SK-N-SH (cell line): ENCODE results near the gene TNRC6A. TPM values are rescaled to one million over a fixed set of nuclear protein-coding genes. Genes with fewer than 3 reads are reported as not detected.
A peak's percentile ranks its signal among the peaks of the same experiment; 100 is the strongest.

ENCODE experiments used
- CTCF ChIA-PET: fragments of 300-600, 350-600 bp; formaldehyde crosslinking; extraction: SDS; loops from one replicate; lab custom pipeline; 2021; lab: Yijun Ruan, JAX
- POLR2A ChIA-PET: fragments of 350-600 bp; sonication (Branson Sonifier 250); formaldehyde crosslinking; extraction: SDS; loops from one replicate; lab custom pipeline; 2020; ENCODE audit warnings: antibody characterized with exemption, inconsistent platforms; lab: Yijun Ruan, JAX
- DNase-seq: peaks from one replicate; pipeline ENCODE4 v3.0.0; 2012
- H2AFZ ChIP-seq: fragments of 200-600 bp; sonication (generic); 2 replicates; pipeline ENCODE4 v1.8.1; 2016; ENCODE audit warnings: antibody characterized with exemption, mild to moderate bottlenecking, low read depth
- H3F3A ChIP-seq: fragments of 200-600 bp; sonication (generic); replicated peaks from 2 replicates; pipeline ENCODE3; 2016; ENCODE audit warnings: antibody characterized with exemption, mild to moderate bottlenecking; ENCODE audit not compliant: insufficient read depth
- H3K27ac ChIP-seq, 2 experiments: fragments of 200-500 bp in 1 of 2; fragments of 200-600 bp in 1 of 2; sonication (Bioruptor generic) in 1 of 2; sonication (generic), shearing (Covaris generic) in 1 of 2; 2 replicates each; pipeline versions ENCODE4 v1.5.1 to v1.6.1; 2014 to 2016; ENCODE audit warnings: low read depth in 2 of 2, inconsistent platforms in 1 of 2, low read length in 1 of 2, mild to moderate bottlenecking in 1 of 2, mixed read lengths in 1 of 2
- H3K27me3 ChIP-seq: fragments of 200-600 bp; sonication (generic), shearing (Covaris generic); 2 replicates; pipeline ENCODE4 v1.6.1; 2016; ENCODE audit warnings: mixed run types; ENCODE audit not compliant: insufficient read depth
- H3K36me3 ChIP-seq, 2 experiments: fragments of 200-500 bp in 1 of 2; fragments of 200-600 bp in 1 of 2; sonication (Bioruptor generic) in 1 of 2; sonication (generic) in 1 of 2; replicated peaks in 1 of 2; 2 replicates each; pipeline versions ENCODE3 to v1.5.1; 2014 to 2016; ENCODE audit warnings: low read length in 1 of 2, mild to moderate bottlenecking in 1 of 2; ENCODE audit not compliant: insufficient read depth in 2 of 2, control insufficient read depth in 1 of 2
- H3K4me1 ChIP-seq, 2 experiments: fragments of 200-500 bp in 1 of 2; fragments of 200-600 bp in 1 of 2; sonication (Bioruptor generic) in 1 of 2; sonication (generic), shearing (Covaris generic) in 1 of 2; 2 replicates each; pipeline versions ENCODE4 v1.5.1 to v1.6.1; 2014 to 2016; ENCODE audit warnings: low read depth in 1 of 2, low read length in 1 of 2, mixed run types in 1 of 2; ENCODE audit not compliant: insufficient read depth in 2 of 2, control insufficient read depth in 1 of 2
- H3K4me2 ChIP-seq: fragments of 200-600 bp; sonication (generic), shearing (Covaris generic); 2 replicates; pipeline ENCODE4 v1.6.1; 2017; ENCODE audit warnings: mixed run types
- H3K4me3 ChIP-seq, 2 experiments: fragments of 200-500 bp in 1 of 2; fragments of 200-600 bp in 1 of 2; sonication (Bioruptor generic) in 1 of 2; sonication (generic), shearing (Covaris generic) in 1 of 2; 2 replicates each; pipeline versions ENCODE4 v1.5.1 to v1.8.1; 2014 to 2016; ENCODE audit warnings: low read depth in 2 of 2, inconsistent platforms in 1 of 2, low read length in 1 of 2, mild to moderate bottlenecking in 1 of 2, mixed read lengths in 1 of 2, moderate library complexity in 1 of 2
- H3K79me2 ChIP-seq: fragments of 200-600 bp; sonication (generic); 2 replicates; pipeline ENCODE4 v1.8.1; 2017; ENCODE audit warnings: mild to moderate bottlenecking; ENCODE audit not compliant: insufficient read depth
- H3K9ac ChIP-seq: fragments of 200-600 bp; sonication (generic); 2 replicates; pipeline ENCODE4 v1.6.1; 2017; ENCODE audit warnings: mixed run types
- H3K9me2 ChIP-seq: fragments of 200-600 bp; sonication (generic); 2 replicates; pipeline ENCODE4 v1.6.1; 2017; ENCODE audit warnings: mixed run types
- H3K9me3 ChIP-seq: fragments of 200-600 bp; sonication (generic); 2 replicates; pipeline ENCODE4 v1.6.1; 2017; ENCODE audit warnings: mixed run types, mild to moderate bottlenecking, moderate library complexity
- H4K20me1 ChIP-seq: fragments of 200-600 bp; sonication (generic); 2 replicates; pipeline ENCODE4 v1.6.1; 2017; ENCODE audit warnings: mild to moderate bottlenecking, mixed run types; ENCODE audit not compliant: insufficient read depth
- CHD2 ChIP-seq: fragments of 150-350 bp; IDR thresholded peaks from 2 replicates; pipeline ENCODE4 v1.6.1; 2018; ENCODE audit warnings: low read length; ENCODE audit not compliant: partially characterized antibody
- FOSL2 ChIP-seq: IDR thresholded peaks from 2 replicates; pipeline ENCODE4 v1.4.0; 2012; ENCODE audit warnings: low read depth, mild to moderate bottlenecking, moderate library complexity, borderline replicate concordance
- FOXM1 ChIP-seq: IDR thresholded peaks from 2 replicates; pipeline ENCODE4 v1.4.0; 2012; ENCODE audit warnings: low read depth, mild to moderate bottlenecking
- GABPA ChIP-seq: IDR thresholded peaks from 2 replicates; pipeline ENCODE4 v1.4.0; 2012; ENCODE audit warnings: low read depth, mild to moderate bottlenecking
- GATA2 ChIP-seq: sonication (generic); formaldehyde crosslinking; IDR thresholded peaks from 2 replicates; pipeline ENCODE4 v1.5.0; 2020; ENCODE audit warnings: mild to moderate bottlenecking, missing genetic modification reagents
- MEF2A ChIP-seq: IDR thresholded peaks from 2 replicates; pipeline ENCODE4 v1.4.0; 2012; ENCODE audit warnings: low read depth, borderline replicate concordance
- NFIC ChIP-seq: IDR thresholded peaks from 2 replicates; pipeline ENCODE4 v1.4.0; 2012; ENCODE audit warnings: borderline replicate concordance
- POLR2AphosphoS5 ChIP-seq: IDR thresholded peaks from 2 replicates; pipeline ENCODE4 v1.6.1; 2012; ENCODE audit warnings: low read depth, low read length
- RXRA ChIP-seq: IDR thresholded peaks from 2 replicates; pipeline ENCODE4 v1.4.0; 2012; ENCODE audit warnings: low read depth, mild to moderate bottlenecking, borderline replicate concordance
- TAF1 ChIP-seq: IDR thresholded peaks from 2 replicates; pipeline ENCODE4 v1.6.1; 2012; ENCODE audit warnings: low read depth, mild to moderate bottlenecking, low read length, moderate library complexity, borderline replicate concordance
- TCF12 ChIP-seq: IDR thresholded peaks from 2 replicates; pipeline ENCODE4 v1.4.0; 2012
- WGBS: methylation state at CpG from one replicate; pipeline ENCODE4 v1.1.6; 2017; ENCODE audit warnings: low lambda C conversion rate; 5-methylcytosine and 5-hydroxymethylcytosine counted together
- polyA plus RNA-seq, 3 experiments: library from polyadenylated mRNA; depleted of rRNA; stranded (reverse); fragments of >200 nt; gene quantifications; 2 replicates each; pipeline ENCODE4 v1.2.3, GENCODE V29; 2012
- TF ChIP-seq, protein P1 (sequence below): IDR thresholded peaks from 2 replicates; pipeline ENCODE4 v1.4.0; 2012; ENCODE audit warnings: low read depth, borderline replicate concordance
- TF ChIP-seq, protein P2 (sequence below): IDR thresholded peaks from 2 replicates; pipeline ENCODE4 v1.4.0; 2012; ENCODE audit warnings: low read depth

Gene TNRC6A
- polyA plus RNA-seq, 1 of the 3 experiments (the other 2 are of a cell fraction): 32.5 TPM

DNA sequence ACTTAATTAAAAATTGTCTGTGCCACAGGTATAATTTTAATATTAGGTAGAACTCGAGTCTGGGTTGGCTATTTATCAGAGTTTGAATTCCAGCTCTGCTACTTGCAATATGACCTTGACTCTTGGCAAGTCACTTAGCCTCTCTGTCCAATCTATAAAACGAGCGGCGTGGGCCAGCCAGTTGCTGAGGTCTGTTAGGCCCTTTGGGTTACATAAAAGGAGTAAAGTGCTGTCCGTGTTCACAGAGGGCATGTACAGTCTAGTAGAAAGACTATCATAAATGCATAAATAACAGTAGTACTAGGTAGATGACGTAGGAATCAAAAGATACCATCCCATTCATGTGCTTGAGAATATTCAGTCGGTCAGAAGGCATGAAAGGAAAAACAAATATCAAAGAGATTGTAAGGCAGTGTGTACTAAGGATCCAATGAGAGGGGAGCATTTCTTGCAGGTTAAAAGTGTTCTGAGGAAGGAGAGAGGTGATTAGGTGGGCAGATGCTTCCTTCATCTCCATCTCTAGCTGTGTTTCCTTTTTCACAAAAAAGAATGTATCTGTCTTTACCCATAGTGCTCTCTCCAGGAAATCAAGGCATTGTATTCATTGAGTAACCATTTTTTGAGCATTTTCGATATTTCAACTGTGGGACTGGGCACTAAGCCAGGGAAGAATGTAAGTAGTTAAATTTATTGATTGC is 2.4 kb downstream of the TNRC6A start:
- H2AFZ ChIP-seq: no peak overlapping the region
- H3K36me3 ChIP-seq: peaks cover 26 to 39% of the 10 kb centered on the region in 2 experiments
- H3K4me3 ChIP-seq: peak overlapping the region in 1 of 2 experiments; percentile 80; a peak in 1 of 4 replicates
- H3K9ac ChIP-seq: no peak overlapping the region
- peaks cover 61% of the 10 kb centered on the region for H4K20me1 ChIP-seq
- POLR2A ChIA-PET: no interaction called here
- peaks cover 70% of the 10 kb centered on the region for H3K79me2 ChIP-seq
- peaks cover 24% of the 10 kb centered on the region for H3F3A ChIP-seq
- CTCF ChIA-PET: interaction anchor here (1.1 kb wide), 2 partner anchors 27 to 64 kb away, joined by 3 read pairs; no protein-coding TSS in a partner anchor
- peak overlapping the region; percentile 86 for H3K4me2 ChIP-seq
- H3K9me3 ChIP-seq: no peaks in the 10 kb centered on the region
- no peak overlapping the region; a peak in 1 of 4 replicates for H3K27ac ChIP-seq
- H3K9me2 ChIP-seq: no peaks in the 10 kb centered on the region
- TF ChIP-seq FOXM1 (no peak), POLR2AphosphoS5 (no peak)
- TF ChIP-seq, all 33 proteins: peak for 0
- DNase-seq: no peak
- Histone ChIP-seq H3K4me1 (peaks cover 15 to 31% of the 10 kb centered on the region in 2 experiments), H3K27me3 (no peaks in the 10 kb centered on the region)
- 79% methylated on average over 8 of the region's 8 CpGs for WGBS

DNA sequence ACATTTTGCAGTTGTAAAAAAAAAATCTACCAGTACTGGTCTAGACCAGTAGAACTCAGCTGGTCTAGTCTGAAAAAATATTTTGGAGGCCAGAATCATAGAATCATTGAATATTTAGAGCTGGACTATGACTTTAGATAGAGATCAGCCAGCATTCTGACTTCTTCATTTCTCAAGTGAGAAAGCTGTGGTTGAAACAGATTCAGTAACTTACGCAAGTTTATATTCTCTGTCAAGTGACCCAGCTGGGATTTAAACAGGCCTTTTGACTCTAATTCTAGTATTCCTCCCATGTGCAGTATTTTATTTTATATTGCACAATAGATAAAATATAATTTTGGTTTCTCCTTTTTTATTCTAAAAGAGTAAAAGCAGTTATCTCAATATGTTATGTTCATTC is 4.9 kb downstream of the TNRC6A start:
- Histone ChIP-seq H3K79me2 (peaks cover 93% of the 10 kb centered on the region), H3F3A (peaks cover 41% of the 10 kb centered on the region)
- CTCF ChIA-PET: no interaction called here
- no peak for TF ChIP-seq GATA2 (CRISPR knock-in tag)
- TF ChIP-seq TCF12: no peak
- TF ChIP-seq GABPA: no peak
- TF ChIP-seq CHD2: no peak
- TF ChIP-seq, protein P1, sequence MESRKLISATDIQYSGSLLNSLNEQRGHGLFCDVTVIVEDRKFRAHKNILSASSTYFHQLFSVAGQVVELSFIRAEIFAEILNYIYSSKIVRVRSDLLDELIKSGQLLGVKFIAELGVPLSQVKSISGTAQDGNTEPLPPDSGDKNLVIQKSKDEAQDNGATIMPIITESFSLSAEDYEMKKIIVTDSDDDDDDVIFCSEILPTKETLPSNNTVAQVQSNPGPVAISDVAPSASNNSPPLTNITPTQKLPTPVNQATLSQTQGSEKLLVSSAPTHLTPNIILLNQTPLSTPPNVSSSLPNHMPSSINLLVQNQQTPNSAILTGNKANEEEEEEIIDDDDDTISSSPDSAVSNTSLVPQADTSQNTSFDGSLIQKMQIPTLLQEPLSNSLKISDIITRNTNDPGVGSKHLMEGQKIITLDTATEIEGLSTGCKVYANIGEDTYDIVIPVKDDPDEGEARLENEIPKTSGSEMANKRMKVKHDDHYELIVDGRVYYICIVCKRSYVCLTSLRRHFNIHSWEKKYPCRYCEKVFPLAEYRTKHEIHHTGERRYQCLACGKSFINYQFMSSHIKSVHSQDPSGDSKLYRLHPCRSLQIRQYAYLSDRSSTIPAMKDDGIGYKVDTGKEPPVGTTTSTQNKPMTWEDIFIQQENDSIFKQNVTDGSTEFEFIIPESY: no peak
- no peak for TF ChIP-seq MEF2A
- TF ChIP-seq TAF1: no peak
- TF ChIP-seq, protein P2, sequence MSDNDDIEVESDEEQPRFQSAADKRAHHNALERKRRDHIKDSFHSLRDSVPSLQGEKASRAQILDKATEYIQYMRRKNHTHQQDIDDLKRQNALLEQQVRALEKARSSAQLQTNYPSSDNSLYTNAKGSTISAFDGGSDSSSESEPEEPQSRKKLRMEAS: no peak
- no peak for TF ChIP-seq RXRA
- TF ChIP-seq NFIC: no peak
- TF ChIP-seq FOSL2: no peak
- TF ChIP-seq, all 33 proteins: peak for 0
- Histone ChIP-seq H3K36me3 (peaks cover 26 to 48% of the 10 kb centered on the region in 2 experiments), H3K27ac (peak overlapping the region in 1 of 2 experiments; percentile 28; a peak in 1 of 4 replicates), H3K9me3 (no peaks in the 10 kb centered on the region), H3K9me2 (no peaks in the 10 kb centered on the region), H3K4me3 (no peak overlapping the region), H3K4me1 (peaks cover 15 to 41% of the 10 kb centered on the region in 2 experiments), H3K9ac (no peak overlapping the region), H3K4me2 (0 out of 2 replicates have a peak overlapping the region, but pooled peaks have one; percentile 0), H3K27me3 (no peaks in the 10 kb centered on the region), H2AFZ (no peak overlapping the region), H4K20me1 (peaks cover 86% of the 10 kb centered on the region)
- 93% methylated on average over 1 of the region's 1 CpG for WGBS
- DNase-seq: no peak
- POLR2A ChIA-PET: no interaction called here
